ENCODE data around the gene ZDHHC17.

ZDHHC17 gene

GRCh38 chr12:76811976-76812375 is 48.1 kb downstream of the ZDHHC17 start:
- Histone ChIP-seq H3K14ac (ENCODE audit: low read length) (no peak overlapping the region), H3K9ac (ENCODE audit: low read length) (no peak overlapping the region), H3K4ac (ENCODE audit: low read depth, low read length) (no peak overlapping the region), H3K79me2 (ENCODE audit: control insufficient read depth, insufficient read depth, low read length, poor library complexity) (no peaks in the 10 kb centered on the region), H3K27me3 (ENCODE audit: insufficient read depth, low read length) (no peaks in the 10 kb centered on the region), H3K23ac (ENCODE audit: low read length) (no peak overlapping the region), H3K4me2 (ENCODE audit: low read length) (no peak overlapping the region), H3K4me1 (ENCODE audit: control insufficient read depth in 1 of 2, insufficient read depth in 2 of 2, low read length in 2 of 2) (no peaks in the 10 kb centered on the region), H4K12ac (ENCODE audit: low read depth, low read length) (no peak overlapping the region), H3K18ac (ENCODE audit: low read length) (no peak overlapping the region), H3K9me3 (ENCODE audit: insufficient read depth, low read depth, low read length) (no peaks in the 10 kb centered on the region), H3K27ac (ENCODE audit: low read depth, low read length) (no peak overlapping the region), H4K8ac (ENCODE audit: low read depth, low read length) (no peak overlapping the region), H2BK12ac (ENCODE audit: low read length) (no peak overlapping the region), H3K36me3 (ENCODE audit: control insufficient read depth in 1 of 2, insufficient read depth in 2 of 2, low read length in 2 of 2) (peaks cover 0 to 5% of the 10 kb centered on the region in 2 experiments), H2BK5ac (ENCODE audit: low read depth, low read length, poor library complexity) (no peak overlapping the region), H3K4me3 (ENCODE audit: low read depth, low read length) (no peak overlapping the region), H2AK5ac (ENCODE audit: low read length) (no peak overlapping the region), H3K79me1 (ENCODE audit: low read length) (no peaks in the 10 kb centered on the region), H2BK120ac (ENCODE audit: insufficient read depth, low read length, poor library complexity) (no peak overlapping the region), H4K91ac (ENCODE audit: low read depth, low read length) (no peak overlapping the region), H2AFZ (ENCODE audit: insufficient read depth, low read length, poor library complexity) (no peak overlapping the region)
- DNase-seq, result no peak
- WGBS (ENCODE audit: extremely low coverage, insufficient coverage, insufficient read length), result no CpG with 5 or more reads among the region's 1 CpG

- Histone ChIP-seq H4K91ac (ENCODE audit: low read depth, low read length) (no peak overlapping the region), H3K4me1 (ENCODE audit: control insufficient read depth in 1 of 2, insufficient read depth in 2 of 2, low read length in 2 of 2) (no peaks in the 10 kb centered on the region), H2BK12ac (ENCODE audit: low read length) (no peak overlapping the region), H3K4ac (ENCODE audit: low read depth, low read length) (no peak overlapping the region), H3K27me3 (ENCODE audit: insufficient read depth, low read length) (no peaks in the 10 kb centered on the region), H3K23ac (ENCODE audit: low read length) (no peak overlapping the region), H3K4me2 (ENCODE audit: low read length) (no peak overlapping the region), H2BK120ac (ENCODE audit: insufficient read depth, low read length, poor library complexity) (no peak overlapping the region), H3K79me2 (ENCODE audit: control insufficient read depth, insufficient read depth, low read length, poor library complexity) (no peaks in the 10 kb centered on the region), H2BK5ac (ENCODE audit: low read depth, low read length, poor library complexity) (no peak overlapping the region), H3K18ac (ENCODE audit: low read length) (no peak overlapping the region), H4K8ac (ENCODE audit: low read depth, low read length) (no peak overlapping the region), H3K79me1 (ENCODE audit: low read length) (no peaks in the 10 kb centered on the region), H3K9ac (ENCODE audit: low read length) (no peak overlapping the region), H3K36me3 (ENCODE audit: control insufficient read depth in 1 of 2, insufficient read depth in 2 of 2, low read length in 2 of 2) (peaks cover 0 to 3% of the 10 kb centered on the region in 2 experiments), H3K4me3 (ENCODE audit: low read depth, low read length) (no peak overlapping the region), H2AFZ (ENCODE audit: insufficient read depth, low read length, poor library complexity) (no peak overlapping the region), H3K9me3 (ENCODE audit: insufficient read depth, low read depth, low read length) (no peaks in the 10 kb centered on the region), H3K27ac (ENCODE audit: low read depth, low read length) (no peak overlapping the region), H4K12ac (ENCODE audit: low read depth, low read length) (no peak overlapping the region), H3K14ac (ENCODE audit: low read length) (no peak overlapping the region), H2AK5ac (ENCODE audit: low read length) (no peak overlapping the region)
- no peak for DNase-seq
Measured at GRCh38 chr12:76813265-76813664, 49.4 kb downstream of the ZDHHC17 start.

- no peak overlapping the region for H3K4me2 ChIP-seq (ENCODE audit: low read length)
- H3K9me3 ChIP-seq (ENCODE audit: insufficient read depth, low read depth, low read length), result no peaks in the 10 kb centered on the region
- no peaks in the 10 kb centered on the region for H3K27me3 ChIP-seq (ENCODE audit: insufficient read depth, low read length)
- no peak overlapping the region for H2AK5ac ChIP-seq (ENCODE audit: low read length)
- H3K4me1 ChIP-seq (ENCODE audit: control insufficient read depth in 1 of 2, insufficient read depth in 2 of 2, low read length in 2 of 2), result no peaks in the 10 kb centered on the region
- no peaks in the 10 kb centered on the region for H3K79me2 ChIP-seq (ENCODE audit: control insufficient read depth, insufficient read depth, low read length, poor library complexity)
- H2BK5ac ChIP-seq (ENCODE audit: low read depth, low read length, poor library complexity), result no peak overlapping the region
- no peak overlapping the region for H4K91ac ChIP-seq (ENCODE audit: low read depth, low read length)
- 100% methylated on average over 1 of the region's 4 CpGs for WGBS (ENCODE audit: extremely low coverage, insufficient coverage, insufficient read length)
- no peak overlapping the region for H3K4ac ChIP-seq (ENCODE audit: low read depth, low read length)
- H3K4me3 ChIP-seq (ENCODE audit: low read depth, low read length), result no peak overlapping the region
- no peak overlapping the region for H3K27ac ChIP-seq (ENCODE audit: low read depth, low read length)
- no peak overlapping the region for H2BK120ac ChIP-seq (ENCODE audit: insufficient read depth, low read length, poor library complexity)
- no peak overlapping the region for H3K9ac ChIP-seq (ENCODE audit: low read length)
- H4K8ac ChIP-seq (ENCODE audit: low read depth, low read length), result no peak overlapping the region
- H3K79me1 ChIP-seq (ENCODE audit: low read length), result no peaks in the 10 kb centered on the region
- H2AFZ ChIP-seq (ENCODE audit: insufficient read depth, low read length, poor library complexity), result no peak overlapping the region
- peaks cover 0 to 3% of the 10 kb centered on the region in 2 experiments for H3K36me3 ChIP-seq (ENCODE audit: control insufficient read depth in 1 of 2, insufficient read depth in 2 of 2, low read length in 2 of 2)
- no peak overlapping the region for H3K18ac ChIP-seq (ENCODE audit: low read length)
- no peak overlapping the region for H4K12ac ChIP-seq (ENCODE audit: low read depth, low read length)
- no peak for DNase-seq
- no peak overlapping the region for H3K23ac ChIP-seq (ENCODE audit: low read length)
- H2BK12ac ChIP-seq (ENCODE audit: low read length), result no peak overlapping the region
- H3K14ac ChIP-seq (ENCODE audit: low read length), result no peak overlapping the region
Measured at GRCh38 chr12:76813972-76814371, 50.1 kb downstream of the ZDHHC17 start.

- no peaks in the 10 kb centered on the region for H3K27me3 ChIP-seq (ENCODE audit: insufficient read depth, low read length)
- H3K4me2 ChIP-seq (ENCODE audit: low read length), result no peak overlapping the region
- no CpG with 5 or more reads among the region's 2 CpGs for WGBS (ENCODE audit: extremely low coverage, insufficient coverage, insufficient read length)
- no peak overlapping the region for H3K18ac ChIP-seq (ENCODE audit: low read length)
- no peak overlapping the region for H3K23ac ChIP-seq (ENCODE audit: low read length)
- H2AK5ac ChIP-seq (ENCODE audit: low read length), result no peak overlapping the region
- no peak overlapping the region for H3K4ac ChIP-seq (ENCODE audit: low read depth, low read length)
- H2BK120ac ChIP-seq (ENCODE audit: insufficient read depth, low read length, poor library complexity), result no peak overlapping the region
- peak; percentile 31 to 61 for DNase-seq
- H2BK5ac ChIP-seq (ENCODE audit: low read depth, low read length, poor library complexity), result no peak overlapping the region
- no peak overlapping the region for H2BK12ac ChIP-seq (ENCODE audit: low read length)
- H3K14ac ChIP-seq (ENCODE audit: low read length), result no peak overlapping the region
- H3K36me3 ChIP-seq (ENCODE audit: control insufficient read depth in 1 of 2, insufficient read depth in 2 of 2, low read length in 2 of 2), result peaks cover 0 to 5% of the 10 kb centered on the region in 2 experiments
- H4K12ac ChIP-seq (ENCODE audit: low read depth, low read length), result no peak overlapping the region
- H3K4me3 ChIP-seq (ENCODE audit: low read depth, low read length), result no peak overlapping the region
- no peaks in the 10 kb centered on the region for H3K79me1 ChIP-seq (ENCODE audit: low read length)
- no peak overlapping the region for H3K9ac ChIP-seq (ENCODE audit: low read length)
- no peak overlapping the region for H4K91ac ChIP-seq (ENCODE audit: low read depth, low read length)
- no peak overlapping the region for H4K8ac ChIP-seq (ENCODE audit: low read depth, low read length)
- H3K4me1 ChIP-seq (ENCODE audit: control insufficient read depth in 1 of 2, insufficient read depth in 2 of 2, low read length in 2 of 2), result no peaks in the 10 kb centered on the region
- no peak overlapping the region for H3K27ac ChIP-seq (ENCODE audit: low read depth, low read length)
- H2AFZ ChIP-seq (ENCODE audit: insufficient read depth, low read length, poor library complexity), result no peak overlapping the region
- no peaks in the 10 kb centered on the region for H3K79me2 ChIP-seq (ENCODE audit: control insufficient read depth, insufficient read depth, low read length, poor library complexity)
- no peaks in the 10 kb centered on the region for H3K9me3 ChIP-seq (ENCODE audit: insufficient read depth, low read depth, low read length)
Measured at GRCh38 chr12:76820888-76821482, 57.1 kb downstream of the ZDHHC17 start.

All from trophoblast cell (in vitro differentiated cells and primary cell).